Testis (tissue), 3 donors: ENCODE measurements around the gene TRIM28. TPM values are rescaled to one million over a fixed set of nuclear protein-coding genes. Genes with fewer than 3 reads are reported as not detected.
A peak's percentile ranks its signal among the peaks of the same experiment; 100 is the strongest.

Experiments used
- DNase-seq: peaks from one replicate; pipeline ENCODE4 v3.0.0-alpha.2; 2019
- H3K27ac ChIP-seq, 2 donors: fragments of 200-600 bp; sonication (generic); one replicate each; pipeline ENCODE4 v1.5.1; 2019
- H3K27me3 ChIP-seq: fragments of 200-600 bp; sonication (generic); one replicate; pipeline ENCODE4 v1.5.1; 2019
- H3K36me3 ChIP-seq: fragments of 200-600 bp; sonication (generic); one replicate; pipeline ENCODE4 v1.5.1; 2017; ENCODE audit warnings: low read depth; ENCODE audit errors: missing control alignments
- H3K4me1 ChIP-seq: fragments of 200-600 bp; sonication (generic); one replicate; pipeline ENCODE4 v1.5.1; 2019
- H3K4me3 ChIP-seq, 2 donors: fragments of 200-600 bp; sonication (generic); one replicate each; pipeline ENCODE4 v1.5.1; 2017 to 2019
- H3K9me3 ChIP-seq: fragments of 200-600 bp; sonication (generic); one replicate; pipeline ENCODE4 v1.5.1; 2017
- POLR2A ChIP-seq: fragments of 450-650 bp; IDR thresholded peaks from one replicate; pipeline ENCODE4 v1.6.1; 2017; ENCODE audit warnings: antibody characterized with exemption, mild to moderate bottlenecking, moderate library complexity
- WGBS, 2 donors: methylation state at CpG; one replicate each; pipeline ENCODE4 v1.1.5; 2018; 5-methylcytosine and 5-hydroxymethylcytosine counted together
- intact Hi-C: fragments of 100-400 bp; cut with DNase I; formaldehyde crosslinking; loops from one replicate; pipeline ENCODE4 v1.15.1; 2023; ENCODE audit warnings: low total_unique reads
- polyA plus RNA-seq: library from polyadenylated mRNA; stranded (reverse); fragments of 350-450 nt; fragmentation: Illumina TruSeq; extraction: RNeasy Lipid Tissue Mini Kit (QIAGEN cat#74804); gene quantifications from one replicate; pipeline ENCODE4 v1.2.3, GENCODE V29; 2014; ENCODE audit warnings: low read depth, low replicate concordance; ENCODE audit not compliant: insufficient read depth
- total RNA-seq, 2 donors: library from RNA; depleted of rRNA; stranded (reverse); fragments of >200 nt; gene quantifications; one replicate each; pipeline ENCODE4 v1.2.3, GENCODE V29; 2016
- TF ChIP-seq, protein P1 (sequence below), 3 experiments: fragments of 450-650 bp in 2 of 3; fragments of 200-600 bp in 1 of 3; sonication (generic) in 1 of 3; IDR thresholded peaks; one replicate each; pipeline ENCODE4 v1.5.1; 2016 to 2019; ENCODE audit warnings: antibody characterized with exemption in 3 of 3, mild to moderate bottlenecking in 2 of 3, moderate library complexity in 1 of 3

The TRIM28 gene
- total and polyA plus RNA-seq, 3 donors from 2014 or later = 415 to 694 (median 521) TPM

DNA sequence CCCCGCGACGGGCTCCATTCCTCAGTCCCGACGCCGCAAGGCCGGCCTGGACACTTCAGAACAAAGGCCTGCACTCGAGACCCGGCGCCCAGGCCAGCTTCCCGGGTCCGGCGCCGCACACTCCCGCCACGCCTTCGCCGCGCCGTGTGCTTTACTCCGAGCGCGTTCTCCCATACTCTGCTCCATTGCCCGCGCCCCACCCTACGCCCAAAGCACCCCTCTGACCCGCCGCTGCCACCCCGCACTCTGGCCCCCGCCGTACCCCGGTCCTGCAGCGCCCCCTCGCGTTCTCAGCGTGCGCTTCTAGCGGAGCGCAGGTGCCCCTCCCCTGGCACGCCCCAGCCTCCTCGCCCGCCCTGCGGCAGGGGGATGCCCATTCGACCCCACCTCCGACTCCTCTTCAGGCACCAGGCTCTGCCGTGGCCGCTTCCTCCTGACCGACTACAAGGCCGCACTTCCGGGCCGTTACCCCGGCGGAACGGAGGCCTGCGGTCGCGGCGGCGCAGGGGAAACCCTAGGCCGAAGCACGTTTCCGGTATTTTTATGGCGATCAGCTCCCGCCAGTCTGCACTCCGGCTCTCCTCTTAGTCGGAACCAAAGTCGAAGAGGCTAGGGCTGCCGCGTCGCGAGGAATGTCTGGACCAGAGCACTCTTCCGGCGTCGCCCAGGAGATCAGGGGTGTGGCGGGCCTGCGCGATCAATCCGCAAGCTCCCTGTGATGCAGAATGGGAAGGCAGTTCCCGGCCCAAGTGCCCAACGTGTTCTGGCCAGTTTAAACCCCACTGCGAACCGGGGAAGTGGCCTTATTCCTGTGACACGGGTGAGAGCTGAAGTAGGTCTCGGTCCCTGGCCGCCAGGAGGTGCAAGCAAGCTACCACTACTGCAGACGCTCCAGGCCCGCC, 24.3 kb upstream of the TRIM28 start, which contains the start of gene ZBTB45:
TSS of gene ZBTB45 (minus strand) at position 456 of the 902 bp plus-strand sequence. CDS start 2,137 bp downstream, outside the sequence.
- TF ChIP-seq, protein P1, sequence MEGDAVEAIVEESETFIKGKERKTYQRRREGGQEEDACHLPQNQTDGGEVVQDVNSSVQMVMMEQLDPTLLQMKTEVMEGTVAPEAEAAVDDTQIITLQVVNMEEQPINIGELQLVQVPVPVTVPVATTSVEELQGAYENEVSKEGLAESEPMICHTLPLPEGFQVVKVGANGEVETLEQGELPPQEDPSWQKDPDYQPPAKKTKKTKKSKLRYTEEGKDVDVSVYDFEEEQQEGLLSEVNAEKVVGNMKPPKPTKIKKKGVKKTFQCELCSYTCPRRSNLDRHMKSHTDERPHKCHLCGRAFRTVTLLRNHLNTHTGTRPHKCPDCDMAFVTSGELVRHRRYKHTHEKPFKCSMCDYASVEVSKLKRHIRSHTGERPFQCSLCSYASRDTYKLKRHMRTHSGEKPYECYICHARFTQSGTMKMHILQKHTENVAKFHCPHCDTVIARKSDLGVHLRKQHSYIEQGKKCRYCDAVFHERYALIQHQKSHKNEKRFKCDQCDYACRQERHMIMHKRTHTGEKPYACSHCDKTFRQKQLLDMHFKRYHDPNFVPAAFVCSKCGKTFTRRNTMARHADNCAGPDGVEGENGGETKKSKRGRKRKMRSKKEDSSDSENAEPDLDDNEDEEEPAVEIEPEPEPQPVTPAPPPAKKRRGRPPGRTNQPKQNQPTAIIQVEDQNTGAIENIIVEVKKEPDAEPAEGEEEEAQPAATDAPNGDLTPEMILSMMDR (IDR thresholded peaks at IDR 0.05) = peak; percentile 65 to 89 (median 85)
- TF ChIP-seq POLR2A = no peak
- intact Hi-C loops = no loop called here

DNA sequence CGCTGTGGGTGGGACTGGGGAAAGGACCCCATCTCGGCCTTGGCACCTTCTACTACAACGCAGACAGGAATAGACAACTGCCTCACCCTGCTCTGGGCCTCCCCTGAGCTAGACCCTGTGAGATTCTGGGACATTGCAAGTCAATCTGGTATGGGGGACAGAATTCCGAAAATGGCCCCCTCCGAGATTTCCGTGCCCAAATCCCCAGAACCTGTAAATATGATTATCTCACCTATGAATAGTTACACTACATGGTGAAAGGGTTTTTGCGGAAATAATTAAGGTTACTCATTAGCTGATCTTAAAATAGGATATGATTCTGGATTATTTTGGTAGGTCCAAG, 23.6 kb upstream of the TRIM28 start:
- no peaks in the 10 kb centered on the region for H3K9me3 ChIP-seq
- intact Hi-C loops = no loop called here
- H3K4me1 ChIP-seq = peaks cover 19% of the 10 kb centered on the region
- 2 to 8% methylated on average over 7 of the region's 7 CpGs for WGBS, 2 donors
- DNase-seq = no peak
- no peaks in the 10 kb centered on the region for H3K27me3 ChIP-seq
- TF ChIP-seq, protein P1 (IDR thresholded peaks at IDR 0.05) = no peak
- TF ChIP-seq POLR2A = no peak
- H3K4me3 ChIP-seq = peak overlapping the region; percentile 81 to 94
- H3K27ac ChIP-seq = peak overlapping the region; percentile 94 to 97
- no peaks in the 10 kb centered on the region for H3K36me3 ChIP-seq

More for the DNA sequence above, 24.3 kb upstream of the TRIM28 start, which contains the start of gene ZBTB45:
- no peaks in the 10 kb centered on the region for H3K36me3 ChIP-seq
- 1% methylated on average over 38 to 76 of the region's 87 CpGs for WGBS, 2 donors
- DNase-seq = peak; percentile 93
- peak within 1 kb of the TSS; percentile 81 to 94 for H3K4me3 ChIP-seq
- peak within 1 kb of the TSS; percentile 94 to 97 for H3K27ac ChIP-seq
- no peaks in the 10 kb centered on the region for H3K27me3 ChIP-seq
- H3K9me3 ChIP-seq = no peaks in the 10 kb centered on the region
- peaks cover 19% of the 10 kb centered on the region for H3K4me1 ChIP-seq

DNA sequence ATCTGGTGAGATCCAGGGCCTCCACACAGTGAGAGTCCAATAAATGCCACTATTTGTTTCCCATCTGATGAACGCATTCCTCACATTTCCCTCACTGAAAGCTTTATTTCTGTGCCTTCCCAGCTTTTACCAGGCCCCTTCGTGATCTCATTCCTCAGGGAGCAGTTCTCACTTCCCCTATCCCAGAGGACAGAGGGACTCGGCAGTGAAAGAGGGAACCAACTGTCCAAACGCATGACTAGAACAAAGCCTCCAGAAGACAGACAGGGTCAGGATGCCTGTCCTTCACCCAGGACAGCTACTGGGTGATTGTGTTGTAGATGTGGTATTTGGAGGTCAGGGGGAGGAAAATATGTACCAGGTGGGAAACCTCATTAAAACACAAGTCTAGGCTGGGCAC, 22.2 kb upstream of the TRIM28 start:
- TF ChIP-seq, protein P1 (IDR thresholded peaks at IDR 0.05) = no peak
- TF ChIP-seq POLR2A = no peak
- DNase-seq = no peak
- intact Hi-C loops = no loop called here
- Histone ChIP-seq H3K27me3 (no peaks in the 10 kb centered on the region), H3K4me1 (peaks cover 19% of the 10 kb centered on the region), H3K4me3 (no peak overlapping the region), H3K36me3 (no peaks in the 10 kb centered on the region), H3K9me3 (no peaks in the 10 kb centered on the region), H3K27ac (no peak overlapping the region)
- WGBS, 2 donors = 66 to 67% methylated on average over 4 of the region's 4 CpGs

DNA sequence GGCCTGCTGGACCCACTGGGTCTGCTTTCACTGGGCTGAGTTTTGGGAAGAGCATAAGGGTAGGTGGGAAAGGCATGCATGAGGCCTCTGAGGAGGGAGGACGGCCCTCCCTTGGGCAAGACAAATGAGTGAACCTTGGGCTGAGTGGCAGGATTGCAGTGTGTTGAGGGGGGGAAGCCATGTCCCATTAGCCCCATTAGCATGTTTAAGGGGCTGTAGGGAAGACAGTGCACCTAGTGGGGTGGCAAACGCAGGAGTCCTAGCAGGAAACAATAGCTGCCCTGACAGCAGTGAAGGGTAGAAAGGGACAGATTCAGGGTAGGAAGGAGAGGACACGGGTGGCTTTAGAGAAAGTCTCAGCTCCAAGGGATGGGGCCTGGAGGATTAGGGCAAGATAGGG, 21.2 kb upstream of the TRIM28 start:
- WGBS, 2 donors = 80 to 84% methylated on average over 3 of the region's 3 CpGs
- Histone ChIP-seq H3K9me3 (no peaks in the 10 kb centered on the region), H3K27me3 (no peaks in the 10 kb centered on the region), H3K4me1 (peaks cover 17% of the 10 kb centered on the region), H3K4me3 (no peak overlapping the region), H3K27ac (no peak overlapping the region), H3K36me3 (no peaks in the 10 kb centered on the region)
- no peak for TF ChIP-seq POLR2A
- TF ChIP-seq, protein P1 (IDR thresholded peaks at IDR 0.05) = no peak
- DNase-seq = no peak
- intact Hi-C loops = no loop called here
